ENCODE results near the gene RRP12.

DNA sequence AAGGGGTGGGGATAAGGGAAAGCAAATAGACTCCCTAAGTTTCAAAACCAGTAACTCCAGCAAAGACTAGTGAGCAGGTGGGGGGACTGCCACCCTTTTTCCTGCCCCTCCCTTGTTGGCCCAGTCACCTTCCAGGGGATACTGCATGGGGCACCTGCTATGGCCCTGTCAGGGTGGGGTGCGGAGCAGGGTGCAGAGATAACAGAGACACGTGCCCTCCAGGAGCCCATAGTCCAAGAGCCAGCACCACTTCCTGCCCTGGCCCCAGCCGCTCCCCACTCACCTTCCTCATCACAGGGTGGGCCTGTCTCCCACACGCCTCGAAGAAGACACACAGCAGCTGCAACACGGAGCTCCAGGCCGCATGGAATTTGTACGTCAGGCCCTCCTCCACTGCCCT is 20.6 kb downstream of the RRP12 start:
- TF ChIP-seq, protein P1, sequence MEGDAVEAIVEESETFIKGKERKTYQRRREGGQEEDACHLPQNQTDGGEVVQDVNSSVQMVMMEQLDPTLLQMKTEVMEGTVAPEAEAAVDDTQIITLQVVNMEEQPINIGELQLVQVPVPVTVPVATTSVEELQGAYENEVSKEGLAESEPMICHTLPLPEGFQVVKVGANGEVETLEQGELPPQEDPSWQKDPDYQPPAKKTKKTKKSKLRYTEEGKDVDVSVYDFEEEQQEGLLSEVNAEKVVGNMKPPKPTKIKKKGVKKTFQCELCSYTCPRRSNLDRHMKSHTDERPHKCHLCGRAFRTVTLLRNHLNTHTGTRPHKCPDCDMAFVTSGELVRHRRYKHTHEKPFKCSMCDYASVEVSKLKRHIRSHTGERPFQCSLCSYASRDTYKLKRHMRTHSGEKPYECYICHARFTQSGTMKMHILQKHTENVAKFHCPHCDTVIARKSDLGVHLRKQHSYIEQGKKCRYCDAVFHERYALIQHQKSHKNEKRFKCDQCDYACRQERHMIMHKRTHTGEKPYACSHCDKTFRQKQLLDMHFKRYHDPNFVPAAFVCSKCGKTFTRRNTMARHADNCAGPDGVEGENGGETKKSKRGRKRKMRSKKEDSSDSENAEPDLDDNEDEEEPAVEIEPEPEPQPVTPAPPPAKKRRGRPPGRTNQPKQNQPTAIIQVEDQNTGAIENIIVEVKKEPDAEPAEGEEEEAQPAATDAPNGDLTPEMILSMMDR (IDR thresholded peaks at IDR 0.05; ENCODE audit: low read length): no peak
- TF ChIP-seq EZH2 (IDR thresholded peaks at IDR 0.05; ENCODE audit: borderline replicate concordance, low read length): no peak

Data from OCI-LY1 (cell line).